NCI-H2029 (cell line): Measurements from ENCODE around the gene HIVEP2.
A peak's percentile ranks its signal among the peaks of the same experiment; 100 is the strongest.
"Not testable (repeated sequence)": the region's sequence is repeated elsewhere in the genome, so short reads cannot be mapped to it uniquely, and the experiment has no call there.

Experiments
- DNase-seq: peaks from one replicate; lab custom pipeline; 2025; lab: John Stamatoyannopoulos, UW

HIVEP2 gene, protein sequence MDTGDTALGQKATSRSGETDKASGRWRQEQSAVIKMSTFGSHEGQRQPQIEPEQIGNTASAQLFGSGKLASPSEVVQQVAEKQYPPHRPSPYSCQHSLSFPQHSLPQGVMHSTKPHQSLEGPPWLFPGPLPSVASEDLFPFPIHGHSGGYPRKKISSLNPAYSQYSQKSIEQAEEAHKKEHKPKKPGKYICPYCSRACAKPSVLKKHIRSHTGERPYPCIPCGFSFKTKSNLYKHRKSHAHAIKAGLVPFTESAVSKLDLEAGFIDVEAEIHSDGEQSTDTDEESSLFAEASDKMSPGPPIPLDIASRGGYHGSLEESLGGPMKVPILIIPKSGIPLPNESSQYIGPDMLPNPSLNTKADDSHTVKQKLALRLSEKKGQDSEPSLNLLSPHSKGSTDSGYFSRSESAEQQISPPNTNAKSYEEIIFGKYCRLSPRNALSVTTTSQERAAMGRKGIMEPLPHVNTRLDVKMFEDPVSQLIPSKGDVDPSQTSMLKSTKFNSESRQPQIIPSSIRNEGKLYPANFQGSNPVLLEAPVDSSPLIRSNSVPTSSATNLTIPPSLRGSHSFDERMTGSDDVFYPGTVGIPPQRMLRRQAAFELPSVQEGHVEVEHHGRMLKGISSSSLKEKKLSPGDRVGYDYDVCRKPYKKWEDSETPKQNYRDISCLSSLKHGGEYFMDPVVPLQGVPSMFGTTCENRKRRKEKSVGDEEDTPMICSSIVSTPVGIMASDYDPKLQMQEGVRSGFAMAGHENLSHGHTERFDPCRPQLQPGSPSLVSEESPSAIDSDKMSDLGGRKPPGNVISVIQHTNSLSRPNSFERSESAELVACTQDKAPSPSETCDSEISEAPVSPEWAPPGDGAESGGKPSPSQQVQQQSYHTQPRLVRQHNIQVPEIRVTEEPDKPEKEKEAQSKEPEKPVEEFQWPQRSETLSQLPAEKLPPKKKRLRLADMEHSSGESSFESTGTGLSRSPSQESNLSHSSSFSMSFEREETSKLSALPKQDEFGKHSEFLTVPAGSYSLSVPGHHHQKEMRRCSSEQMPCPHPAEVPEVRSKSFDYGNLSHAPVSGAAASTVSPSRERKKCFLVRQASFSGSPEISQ (N-terminal part only)

DNA sequence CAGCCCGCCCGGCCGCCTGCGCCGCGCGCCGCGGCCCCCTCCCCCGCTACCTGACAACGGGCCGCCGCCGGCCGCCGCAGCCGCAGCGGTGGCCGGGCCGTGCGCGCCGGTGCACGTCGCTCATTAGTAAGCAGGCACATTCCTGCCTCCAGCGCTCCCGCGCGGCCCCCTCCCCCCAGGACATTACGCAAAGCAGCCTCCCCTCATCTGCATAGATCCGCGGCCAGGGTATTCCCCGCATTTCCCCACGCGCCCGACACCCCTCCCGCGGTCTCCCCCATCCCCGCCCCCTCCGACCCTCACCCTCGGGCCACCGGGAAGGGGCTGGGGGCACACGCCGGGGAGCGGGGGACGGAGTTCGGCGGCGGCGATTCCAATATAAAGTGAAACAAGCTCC is at the start of gene HIVEP2:
HIVEP2 (minus strand) TSS at position 128 of the 397 bp plus-strand sequence. CDS start 170,438 bp downstream, outside the sequence.
- DNase-seq, result peak; percentile 47

DNA sequence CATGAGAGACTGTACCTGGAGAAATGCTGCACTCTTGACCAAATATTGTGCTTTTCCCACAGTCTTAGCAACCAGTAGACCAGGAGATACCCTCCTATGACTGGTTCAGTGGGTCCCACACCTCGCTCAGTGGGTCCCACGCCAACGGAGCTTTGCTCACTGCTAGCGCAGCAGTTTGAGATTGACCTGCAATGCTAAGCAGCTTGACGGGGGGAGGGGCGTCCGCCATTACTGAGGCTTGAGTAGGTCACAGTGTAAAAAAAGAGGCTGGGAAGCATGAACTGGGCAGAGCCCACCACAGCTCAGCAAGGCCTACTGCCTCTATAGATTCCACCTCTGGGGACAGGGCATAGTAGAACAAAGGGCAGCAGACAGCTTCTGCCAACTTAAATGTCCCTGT is 49.0 kb upstream of the HIVEP2 start:
- DNase-seq, result no peak

DNA sequence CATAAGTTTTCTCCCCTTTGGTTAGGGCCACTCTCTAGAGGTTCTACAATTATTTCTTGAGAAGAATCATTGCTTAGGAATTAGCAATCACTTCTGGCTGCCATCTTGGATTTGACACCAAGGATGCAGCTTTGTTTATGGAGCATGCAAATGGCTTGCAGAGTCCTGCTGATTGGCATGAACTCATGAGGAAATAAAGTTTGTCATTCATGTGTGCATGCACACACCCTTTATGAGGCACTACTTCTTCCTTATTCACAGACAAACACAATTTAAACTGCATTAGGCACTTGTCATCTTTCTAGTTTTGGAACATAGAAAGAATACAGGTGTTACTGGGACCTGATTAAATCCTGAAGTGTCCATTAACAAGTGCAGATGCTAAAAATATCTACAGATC is 42.5 kb upstream of the HIVEP2 start:
- DNase-seq, result no peak

DNA sequence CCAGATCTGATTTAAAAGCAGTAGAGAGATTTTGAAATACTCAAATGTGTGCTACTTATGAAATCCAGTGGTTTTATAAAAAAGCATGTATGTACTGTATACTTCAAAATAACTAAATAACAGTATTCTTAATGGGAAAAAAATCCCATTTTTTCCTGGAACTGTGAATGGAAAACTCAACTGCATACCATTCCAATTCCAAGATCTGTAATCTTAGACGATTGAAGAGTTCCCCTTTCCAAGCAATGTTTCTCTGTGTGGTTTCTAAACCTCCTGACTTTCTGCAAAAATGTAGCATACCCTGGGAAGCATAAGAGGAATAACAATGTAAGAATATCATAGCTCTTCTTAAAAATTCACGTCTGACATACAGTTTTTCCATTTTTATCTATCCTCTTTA is 40.3 kb upstream of the HIVEP2 start:
- no peak for DNase-seq

DNA sequence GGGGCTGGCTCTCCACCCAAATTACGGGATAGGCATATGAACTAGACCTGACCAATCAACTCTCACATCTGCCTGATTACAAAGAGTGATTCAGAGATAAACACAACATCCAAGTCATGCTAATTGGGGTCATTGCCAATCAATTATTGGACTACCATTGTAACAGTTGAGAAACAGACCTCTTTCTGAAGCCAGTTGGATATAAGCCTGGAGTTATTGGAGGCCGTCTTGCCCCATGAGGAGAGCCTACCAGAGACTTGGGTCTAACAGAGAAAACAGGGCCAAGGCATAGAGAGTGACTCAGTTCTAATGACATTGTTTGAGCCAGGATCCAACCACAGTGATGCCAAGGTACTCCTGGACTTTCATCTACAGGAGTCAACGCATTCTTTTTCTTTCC is 39.4 kb upstream of the HIVEP2 start:
- no peak for DNase-seq

DNA sequence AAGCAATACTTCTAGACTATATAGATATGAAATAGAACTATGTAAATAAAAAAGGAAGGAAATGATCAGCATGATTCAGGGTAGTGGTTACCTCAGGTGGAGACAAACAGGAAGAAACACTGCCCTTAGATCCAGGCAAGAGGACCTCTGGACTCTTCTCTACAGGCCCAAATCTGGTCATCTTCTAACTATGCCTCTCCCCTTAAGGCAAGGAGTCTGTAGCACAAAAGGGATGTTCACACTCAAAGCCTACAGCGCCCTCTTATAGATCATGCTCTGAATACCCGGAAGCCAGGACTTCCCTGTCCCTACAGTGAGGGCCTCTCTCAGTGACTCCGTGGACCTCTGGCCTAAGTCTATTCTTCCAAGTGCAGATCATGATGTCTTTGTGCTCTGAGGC is 30.4 kb upstream of the HIVEP2 start:
- DNase-seq, result no peak

DNA sequence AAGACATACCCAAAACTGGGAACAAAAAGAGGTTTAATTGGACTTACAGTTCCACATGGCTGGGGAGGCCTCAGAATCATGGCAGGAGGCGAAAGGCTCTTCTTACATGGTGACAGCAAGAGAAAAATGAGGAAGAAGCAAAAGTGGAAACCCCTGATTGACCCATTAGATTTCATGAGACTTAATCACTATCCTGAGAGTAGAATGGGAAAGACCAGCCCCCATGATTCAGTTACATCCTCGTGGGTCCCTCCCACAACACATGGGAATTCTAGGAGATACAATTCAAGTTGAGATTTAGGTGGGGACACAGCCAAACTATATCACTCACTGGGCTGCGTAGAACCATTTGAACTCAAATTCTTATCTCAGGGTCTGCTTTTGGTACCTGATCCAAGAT is 26.0 kb upstream of the HIVEP2 start:
- not testable (repeated sequence) for DNase-seq

DNA sequence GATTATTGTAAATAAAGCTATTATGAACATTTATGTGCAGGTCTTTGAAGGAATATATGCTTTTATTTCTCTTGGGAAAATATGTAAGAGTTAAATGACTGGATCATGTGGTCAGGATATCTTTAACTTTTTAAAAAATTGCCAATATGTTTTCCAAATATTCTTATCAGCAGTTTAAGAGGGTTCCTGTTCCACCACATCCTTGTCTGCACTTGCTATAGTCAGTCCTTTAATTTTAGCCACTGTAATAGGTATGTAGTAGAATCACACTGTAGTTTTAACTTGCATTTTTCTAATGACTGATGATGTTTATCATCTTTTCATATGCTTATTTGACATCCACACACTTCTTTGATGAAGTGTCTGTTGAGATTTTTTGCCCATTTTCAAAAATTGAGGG is 23.6 kb upstream of the HIVEP2 start:
- DNase-seq, result no peak

DNA sequence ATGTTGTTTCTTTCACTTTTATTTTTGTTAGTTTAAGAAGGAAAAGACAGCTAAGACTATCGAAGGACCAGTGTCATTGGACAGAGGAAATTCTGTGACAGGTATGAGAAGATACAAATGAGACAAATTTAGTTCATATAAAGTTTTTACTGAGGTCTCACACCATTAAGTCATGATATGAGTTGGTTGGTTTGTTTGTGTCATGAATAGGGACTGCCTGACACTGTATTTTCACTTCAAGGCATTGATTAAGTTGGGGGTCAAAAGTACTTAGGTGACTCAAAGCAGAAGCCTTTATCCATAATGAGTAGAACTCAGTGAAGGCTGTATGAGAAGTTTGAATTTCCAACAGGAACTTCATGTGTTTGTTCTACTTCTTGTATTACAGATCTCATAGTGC is 21.3 kb upstream of the HIVEP2 start:
- DNase-seq, result no peak

DNA sequence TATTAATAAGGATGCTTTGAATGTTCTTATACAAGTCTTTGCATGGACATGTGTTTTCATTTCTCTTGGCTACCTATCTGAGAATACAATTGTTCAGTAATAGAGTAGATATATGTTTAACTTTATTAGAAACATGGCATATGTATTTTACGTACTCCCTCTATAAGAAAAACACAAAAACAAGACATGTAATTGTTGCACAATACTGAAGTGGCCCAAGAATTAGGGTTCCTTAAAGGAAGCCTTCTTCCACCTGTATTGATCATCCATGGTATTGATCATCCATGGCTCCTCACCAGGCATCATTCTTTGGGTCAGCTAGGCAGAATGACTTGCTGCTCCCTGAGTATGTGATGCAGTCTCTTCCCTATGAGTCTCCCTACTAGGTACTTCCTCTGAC is 20.2 kb upstream of the HIVEP2 start:
- no peak for DNase-seq

DNA sequence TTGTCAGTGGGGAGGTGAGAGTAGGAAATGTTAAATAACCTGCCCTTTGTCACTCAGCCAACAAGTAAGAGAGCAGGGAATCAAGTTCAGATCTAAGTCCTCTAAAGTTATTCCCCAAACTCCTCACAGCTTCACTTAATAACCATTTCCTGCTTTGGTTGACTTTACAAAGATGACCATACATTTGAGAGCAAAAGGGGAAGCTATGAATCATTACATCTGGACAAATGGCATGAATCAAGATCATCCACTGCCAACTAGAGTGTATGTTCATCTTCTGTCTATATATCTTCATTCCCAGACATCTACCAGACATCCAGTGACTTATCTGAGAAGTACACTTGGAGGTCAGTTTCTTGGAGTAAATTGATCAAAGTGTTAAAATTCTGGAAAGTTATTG is 15.1 kb upstream of the HIVEP2 start:
- no peak for DNase-seq

DNA sequence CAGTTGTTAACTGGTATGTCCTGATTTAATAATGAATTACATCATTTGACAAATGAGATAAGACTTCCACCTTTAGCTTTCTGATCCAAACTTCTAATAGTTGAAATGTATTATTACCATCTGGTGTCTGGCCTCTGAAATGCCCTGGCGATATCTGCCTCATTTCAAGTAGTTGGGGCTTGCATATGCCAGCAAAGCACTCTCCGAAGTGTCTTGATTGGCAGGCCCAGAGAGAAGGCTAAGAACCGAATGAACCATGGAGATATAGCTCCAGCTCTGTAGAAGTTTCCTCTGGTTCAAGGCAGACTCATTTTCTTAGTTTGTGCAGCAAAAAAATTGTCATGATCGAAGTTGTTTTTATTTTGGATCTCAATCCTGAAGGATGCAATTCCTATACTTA is 13.4 kb upstream of the HIVEP2 start:
- DNase-seq, result no peak

DNA sequence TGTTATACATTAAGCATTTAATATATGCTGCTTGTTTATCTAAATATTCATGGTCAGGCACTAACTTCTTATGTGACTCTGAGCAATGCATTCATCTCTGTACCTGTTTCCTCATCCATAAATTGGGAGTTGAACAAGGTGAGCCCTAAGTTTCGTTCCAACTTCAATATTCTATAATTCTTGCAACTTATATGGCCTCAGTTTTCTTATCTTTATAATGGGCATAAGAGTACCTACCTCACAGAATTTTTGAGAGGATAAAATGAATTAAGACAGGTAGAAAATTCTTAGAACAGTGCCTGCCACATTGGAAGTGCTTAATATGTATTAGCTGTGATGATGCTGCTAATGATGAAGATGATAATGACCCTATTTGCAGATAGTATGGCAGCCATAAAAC is 11.8 kb upstream of the HIVEP2 start:
- DNase-seq, result no peak

DNA sequence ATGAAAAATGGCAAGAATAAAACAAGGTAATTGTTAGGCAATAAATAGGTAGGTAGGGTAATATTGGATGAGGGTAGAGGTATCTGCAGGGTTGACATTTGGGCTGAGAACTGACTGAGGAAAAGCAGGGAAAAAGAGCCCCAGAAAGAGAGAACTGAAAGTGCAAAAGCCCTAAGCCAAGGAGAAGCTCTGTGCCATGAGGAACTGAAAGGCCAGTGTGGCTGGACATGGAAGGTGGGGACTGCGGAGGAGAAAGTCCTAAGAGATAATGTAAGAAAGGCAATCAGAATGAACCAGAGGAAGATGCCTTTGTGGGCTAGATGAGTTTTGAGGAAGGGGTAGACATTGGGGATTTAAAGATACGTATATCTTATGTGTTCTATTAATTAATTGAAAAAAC is 9.9 kb upstream of the HIVEP2 start:
- no peak for DNase-seq

DNA sequence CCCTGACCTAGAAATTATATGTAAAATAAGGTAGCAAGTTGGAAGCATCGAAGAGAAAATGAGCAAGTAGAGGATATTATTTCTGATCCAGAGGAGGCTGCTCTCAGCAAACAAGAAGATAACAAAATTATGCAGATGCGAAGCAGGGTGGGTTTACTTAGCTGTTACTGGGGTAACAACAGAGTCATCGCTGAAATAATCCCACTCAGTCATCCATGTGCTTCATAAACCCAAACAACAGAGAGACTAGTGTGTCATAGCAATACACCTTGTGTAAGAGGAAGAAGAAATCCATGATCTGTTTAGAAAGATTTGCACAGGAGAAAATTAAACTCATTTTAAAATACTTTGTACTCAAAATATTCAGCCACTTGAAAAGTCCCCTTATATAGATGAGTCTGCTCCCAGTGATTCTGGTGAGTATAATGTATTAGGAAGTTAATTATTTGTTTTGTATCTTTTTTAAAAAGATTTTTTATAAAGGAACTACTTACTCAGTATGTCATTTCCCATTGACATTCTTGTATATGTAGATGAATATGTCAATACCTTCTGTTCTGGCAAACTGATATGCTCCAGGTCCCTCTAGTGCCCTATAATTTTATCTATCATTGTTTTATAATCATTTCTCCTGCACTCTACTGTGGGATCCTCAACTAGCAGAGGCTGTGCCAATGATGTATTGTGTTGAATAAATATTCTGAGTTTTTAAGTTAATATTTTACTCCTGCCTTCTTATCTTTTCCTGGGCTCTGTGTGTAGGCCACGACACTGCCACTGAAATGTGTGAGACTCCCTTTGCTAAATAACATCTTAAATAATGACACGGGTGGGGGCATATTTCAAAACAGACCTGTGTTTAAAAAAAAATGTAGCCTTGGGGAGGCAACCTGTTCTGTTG is 8.6 kb upstream of the HIVEP2 start:
- DNase-seq, result no peak

DNA sequence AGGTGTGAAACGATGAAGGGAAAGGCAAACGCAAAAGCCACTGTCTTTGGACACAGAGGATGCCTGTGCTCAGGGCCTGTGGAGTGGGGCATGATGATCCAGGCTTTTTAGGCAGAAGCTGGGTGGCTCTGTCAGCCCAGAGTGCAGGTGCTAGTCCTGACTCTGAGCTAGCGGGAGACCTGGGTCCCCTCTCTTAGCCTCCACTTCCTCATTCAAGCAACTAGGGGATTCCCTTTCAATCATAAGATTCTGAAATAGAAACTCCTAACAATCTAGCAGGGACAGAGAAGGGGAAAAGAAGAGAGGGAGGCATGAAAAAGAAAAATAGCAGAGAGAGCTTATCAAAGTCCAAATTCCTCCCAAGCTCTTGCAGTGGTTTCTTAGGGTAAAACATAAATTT is 7.6 kb upstream of the HIVEP2 start:
- DNase-seq, result no peak

DNA sequence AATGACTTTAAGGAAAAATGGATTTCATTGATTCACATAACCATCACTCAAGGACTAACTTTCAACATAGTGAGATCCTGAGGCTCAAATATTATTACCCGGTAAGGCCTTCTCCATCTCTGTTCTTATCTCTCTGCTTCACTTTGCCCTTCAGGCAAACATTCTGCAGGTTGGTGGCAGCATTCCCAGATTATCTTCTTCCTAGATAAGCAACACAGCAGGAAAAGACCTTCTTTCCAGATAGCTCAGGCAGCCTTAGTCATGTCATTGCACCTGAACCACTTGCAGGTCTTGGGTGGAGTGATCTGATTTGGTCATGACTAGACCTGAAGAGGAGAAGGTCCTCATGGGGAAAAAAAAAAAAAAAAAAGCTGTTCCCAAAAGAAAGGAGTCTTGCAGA is 5.3 kb upstream of the HIVEP2 start:
- no peak for DNase-seq

DNA sequence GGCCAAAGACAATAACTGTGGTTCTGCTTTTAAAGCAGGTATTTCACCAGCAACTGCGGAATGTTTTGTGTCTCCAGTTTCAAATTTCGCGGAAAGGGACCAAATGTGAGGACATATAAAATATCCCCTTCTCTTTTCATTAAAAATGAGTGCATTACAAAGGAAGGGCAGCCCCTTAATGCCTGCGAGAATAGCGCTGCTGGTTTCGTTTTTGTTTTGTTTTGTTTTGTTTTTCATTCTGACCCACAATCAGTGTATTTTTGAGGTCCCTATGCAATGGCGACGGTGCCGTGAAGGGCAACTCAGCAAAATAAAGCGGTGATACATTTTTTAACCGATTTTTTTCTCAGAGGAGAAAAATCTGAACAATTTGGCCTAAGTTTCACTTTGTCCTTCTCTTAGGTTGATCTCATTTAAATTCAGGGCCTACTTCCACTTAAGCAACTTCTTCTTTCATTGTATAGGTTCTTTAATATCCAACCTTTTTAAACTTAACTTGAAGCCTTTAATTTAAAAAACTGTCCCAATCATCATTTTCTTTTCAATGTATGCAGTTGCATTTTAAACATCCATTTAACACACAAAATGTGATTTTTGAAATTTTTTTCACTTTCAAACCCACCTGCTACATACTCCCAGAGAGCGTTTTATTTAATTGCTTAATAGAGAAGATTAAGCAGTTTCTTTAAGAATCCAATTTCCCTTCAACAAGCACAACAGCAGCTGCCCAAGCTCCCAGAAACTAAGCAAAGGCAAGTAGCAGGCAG is 2.9 kb upstream of the HIVEP2 start:
- no peak for DNase-seq

DNA sequence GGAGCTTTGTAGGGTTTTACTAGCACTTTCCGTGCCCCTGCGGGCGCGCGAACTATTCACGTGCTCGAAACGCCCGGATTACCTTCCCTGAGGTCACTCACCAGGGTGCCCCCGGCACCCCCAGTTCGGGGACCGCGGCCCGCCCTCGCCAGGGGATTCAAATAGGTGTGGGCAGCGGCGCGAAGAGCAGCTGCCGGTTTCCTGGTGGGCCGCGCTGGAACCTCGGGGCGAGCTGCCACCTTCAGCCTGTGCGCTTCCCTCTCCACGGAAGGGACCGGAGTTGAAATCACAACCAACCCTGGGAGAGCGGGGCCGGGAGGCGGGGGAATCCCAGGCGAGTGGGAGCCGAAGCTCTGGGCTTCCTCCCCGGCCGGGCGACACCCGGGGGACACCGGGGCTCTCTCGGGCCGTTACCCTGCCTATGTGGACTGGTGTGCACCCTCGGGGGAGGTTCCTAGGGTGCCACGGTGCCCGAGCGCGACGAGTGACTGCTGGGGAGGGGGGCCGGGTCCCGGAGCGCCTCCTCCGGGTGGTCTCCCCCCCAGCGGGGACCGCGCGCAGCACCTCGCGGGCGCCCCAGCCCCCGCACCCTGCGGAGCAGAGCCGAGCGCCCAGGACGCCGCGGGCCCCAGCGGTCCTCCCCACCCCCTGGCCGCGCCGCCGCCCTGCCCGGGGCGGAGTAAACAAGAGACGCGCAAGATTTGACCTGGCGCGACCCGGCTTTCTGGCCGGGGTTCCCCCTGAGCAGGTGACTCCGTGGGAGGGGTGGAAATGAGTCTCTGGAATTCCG is 2.1 kb upstream of the HIVEP2 start:
- no peak for DNase-seq
